Right atrium auricular region (tissue), 2 donors: ENCODE data around the gene LRRC28. TPM values are rescaled to one million over a fixed set of nuclear protein-coding genes. Genes with fewer than 3 reads are reported as not detected.

ENCODE experiments used
- DNase-seq: peaks from one replicate; pipeline ENCODE4 v3.0.0-alpha.2; 2019; ENCODE audit warnings: low spot score
- H3K27ac ChIP-seq, 2 donors: fragments of 200-600 bp; sonication (generic); 1 replicate in 1 of 2; 2 replicates in 1 of 2; pipeline ENCODE4 v1.5.1; 2016 to 2019
- H3K27me3 ChIP-seq, 2 donors: fragments of 200-600 bp; sonication (generic); one replicate each; pipeline versions ENCODE4 v1.5.1 to v1.6.0; 2017 to 2019
- H3K36me3 ChIP-seq: fragments of 200-600 bp; sonication (generic); one replicate; pipeline ENCODE4 v1.5.1; 2016
- H3K4me1 ChIP-seq, 2 donors: fragments of 200-600 bp; sonication (generic); one replicate each; pipeline versions ENCODE4 v1.5.1 to v1.6.0; 2017 to 2019
- H3K4me3 ChIP-seq, 2 donors: fragments of 200-600 bp; sonication (generic); 1 replicate in 1 of 2; 2 replicates in 1 of 2; pipeline ENCODE4 v1.5.1; 2017 to 2019; ENCODE audit warnings: mild to moderate bottlenecking in 1 of 2, moderate library complexity in 1 of 2
- H3K9me3 ChIP-seq, 2 donors: fragments of 200-600 bp; sonication (generic); one replicate each; pipeline ENCODE4 v1.5.1; 2019
- total RNA-seq, 2 donors: library from RNA; depleted of rRNA; stranded (reverse); fragments of >200 nt; gene quantifications; one replicate each; pipeline ENCODE4 v1.1.0, GENCODE V29; 2016
- TF ChIP-seq, protein P1 (sequence below), 2 donors: fragments of 200-600 bp; sonication (generic); IDR thresholded peaks; one replicate each; pipeline ENCODE4 v1.5.1; 2019; ENCODE audit warnings: antibody characterized with exemption in 2 of 2

Gene LRRC28
- total RNA-seq, 2 donors from 2014 or later: 29.8 to 34.5 TPM

DNA sequence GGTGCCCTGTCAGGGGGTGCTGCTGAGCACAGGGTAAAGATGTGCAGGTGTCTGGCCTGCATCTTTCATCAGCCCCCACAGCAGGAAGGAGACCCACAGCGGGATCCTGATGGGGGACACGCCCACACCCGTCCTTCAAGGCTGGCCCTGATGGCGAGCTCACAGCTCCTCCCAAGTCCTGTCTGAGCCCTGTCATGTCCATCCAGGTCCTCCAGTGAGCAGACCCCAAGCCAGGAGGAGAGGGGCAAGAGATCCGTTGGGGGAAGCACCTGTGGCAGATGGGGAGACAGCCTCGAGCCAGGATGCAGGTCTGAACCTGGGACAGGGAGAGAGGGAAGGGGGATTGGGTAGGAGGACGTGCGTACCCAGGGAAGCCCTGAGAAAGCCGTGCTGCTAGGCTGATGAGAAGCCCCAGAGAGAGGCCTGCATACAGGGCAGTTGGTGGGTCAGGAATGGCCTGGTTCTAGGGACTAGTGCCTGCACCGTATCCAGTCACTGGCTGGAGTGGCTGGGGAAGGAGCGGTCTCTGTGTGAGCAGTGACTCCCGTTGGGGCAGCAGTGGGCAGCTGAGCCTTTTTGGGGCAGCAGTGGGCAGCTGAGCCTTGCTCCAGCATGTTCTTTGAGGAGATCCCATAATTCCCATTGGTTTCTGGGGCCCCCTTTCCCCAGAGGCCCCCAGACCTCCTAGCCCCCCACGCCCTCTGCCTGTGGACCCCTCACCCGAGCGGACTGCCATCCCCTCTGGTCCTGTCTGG is 181.2 kb downstream of the LRRC28 start:
- H3K4me3 ChIP-seq: no peak overlapping the region
- no peaks in the 10 kb centered on the region for H3K9me3 ChIP-seq
- DNase-seq: no peak
- H3K27ac ChIP-seq: peak overlapping the region; percentile 18 to 62
- peaks cover 0 to 59% of the 10 kb centered on the region in 2 donors for H3K4me1 ChIP-seq
- H3K27me3 ChIP-seq: no peaks in the 10 kb centered on the region
- no peaks in the 10 kb centered on the region for H3K36me3 ChIP-seq
- TF ChIP-seq, protein P1, sequence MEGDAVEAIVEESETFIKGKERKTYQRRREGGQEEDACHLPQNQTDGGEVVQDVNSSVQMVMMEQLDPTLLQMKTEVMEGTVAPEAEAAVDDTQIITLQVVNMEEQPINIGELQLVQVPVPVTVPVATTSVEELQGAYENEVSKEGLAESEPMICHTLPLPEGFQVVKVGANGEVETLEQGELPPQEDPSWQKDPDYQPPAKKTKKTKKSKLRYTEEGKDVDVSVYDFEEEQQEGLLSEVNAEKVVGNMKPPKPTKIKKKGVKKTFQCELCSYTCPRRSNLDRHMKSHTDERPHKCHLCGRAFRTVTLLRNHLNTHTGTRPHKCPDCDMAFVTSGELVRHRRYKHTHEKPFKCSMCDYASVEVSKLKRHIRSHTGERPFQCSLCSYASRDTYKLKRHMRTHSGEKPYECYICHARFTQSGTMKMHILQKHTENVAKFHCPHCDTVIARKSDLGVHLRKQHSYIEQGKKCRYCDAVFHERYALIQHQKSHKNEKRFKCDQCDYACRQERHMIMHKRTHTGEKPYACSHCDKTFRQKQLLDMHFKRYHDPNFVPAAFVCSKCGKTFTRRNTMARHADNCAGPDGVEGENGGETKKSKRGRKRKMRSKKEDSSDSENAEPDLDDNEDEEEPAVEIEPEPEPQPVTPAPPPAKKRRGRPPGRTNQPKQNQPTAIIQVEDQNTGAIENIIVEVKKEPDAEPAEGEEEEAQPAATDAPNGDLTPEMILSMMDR (IDR thresholded peaks at IDR 0.05): no peak

DNA sequence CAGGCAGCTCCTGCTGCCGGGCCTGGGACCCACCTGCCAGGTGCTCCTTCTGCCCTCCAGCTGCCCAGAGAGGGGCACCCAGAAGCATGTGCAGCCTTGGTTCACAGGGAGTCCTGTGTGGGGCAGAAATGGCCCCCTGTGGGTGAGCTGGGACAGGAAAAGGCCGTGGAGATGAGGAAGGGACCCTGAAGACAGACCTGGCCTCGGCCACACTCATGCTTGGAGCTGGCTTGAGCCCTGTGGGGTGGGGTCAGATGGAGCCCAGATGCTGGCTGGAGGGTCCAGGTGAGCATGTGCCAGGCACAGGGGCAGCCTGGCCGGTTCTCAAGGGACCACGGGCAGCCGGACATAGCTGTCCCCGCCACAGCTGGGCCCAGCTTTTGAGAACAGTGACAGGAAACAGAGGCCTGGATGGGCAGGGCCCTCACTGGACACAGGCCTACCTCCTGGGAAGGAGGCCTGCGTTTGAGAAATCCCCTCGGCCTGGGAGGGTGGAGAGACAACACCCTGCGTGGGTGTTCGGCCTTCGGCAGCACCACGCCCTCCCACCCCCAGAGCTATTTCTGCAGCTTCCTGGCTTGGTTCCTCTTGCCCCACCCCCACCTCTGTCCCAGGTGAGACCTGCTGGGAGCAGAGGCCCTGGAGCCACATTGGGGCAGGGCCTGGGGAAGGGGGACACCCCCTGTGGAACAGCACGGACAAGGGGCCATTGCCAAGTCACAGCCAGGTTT is 181.9 kb downstream of the LRRC28 start:
- H3K27me3 ChIP-seq: no peaks in the 10 kb centered on the region
- H3K9me3 ChIP-seq: no peaks in the 10 kb centered on the region
- H3K4me3 ChIP-seq: no peak overlapping the region
- TF ChIP-seq, protein P1 (IDR thresholded peaks at IDR 0.05): no peak
- H3K27ac ChIP-seq: peak overlapping the region; percentile 18 to 62
- no peaks in the 10 kb centered on the region for H3K36me3 ChIP-seq
- DNase-seq: no peak
- H3K4me1 ChIP-seq: peaks cover 0 to 67% of the 10 kb centered on the region in 2 donors

DNA sequence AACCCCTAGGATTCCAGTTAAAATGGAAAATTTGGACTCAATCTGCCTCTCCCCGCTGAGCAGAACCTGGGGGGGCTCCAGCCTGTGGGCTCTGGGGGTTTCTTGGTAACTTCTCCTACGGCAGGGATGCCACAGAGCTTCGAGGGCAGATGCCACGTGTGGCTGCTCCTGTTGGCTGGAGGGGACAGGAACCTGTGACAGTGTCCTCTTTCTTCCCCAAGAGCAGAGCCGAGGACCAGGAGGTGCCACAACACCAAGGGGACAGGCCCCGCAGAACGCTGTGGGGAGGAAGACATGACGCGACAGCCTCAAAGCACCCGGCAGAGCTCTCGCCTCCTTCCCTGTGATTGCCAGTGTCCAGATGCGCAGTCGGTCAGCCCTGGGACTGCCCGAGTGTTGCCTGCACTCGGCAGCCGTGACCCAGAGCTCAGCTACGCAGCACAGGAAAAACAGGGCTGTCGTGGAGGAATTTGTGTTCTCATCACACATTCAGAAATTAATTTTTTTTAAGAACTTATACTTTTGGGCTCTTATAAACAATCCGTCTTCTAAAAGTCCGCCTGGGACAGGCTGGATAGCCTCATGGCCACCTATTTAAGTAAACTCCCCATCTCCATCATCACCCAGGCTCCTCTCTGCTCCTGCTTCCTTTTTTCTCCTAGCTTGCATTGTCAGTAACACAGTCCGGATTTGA is 182.6 kb downstream of the LRRC28 start:
- peaks cover 0 to 74% of the 10 kb centered on the region in 2 donors for H3K4me1 ChIP-seq
- no peak for DNase-seq
- TF ChIP-seq, protein P1 (IDR thresholded peaks at IDR 0.05): no peak
- H3K27ac ChIP-seq: peak overlapping the region in 1 of 2 donors; percentile 19
- H3K36me3 ChIP-seq: no peaks in the 10 kb centered on the region
- H3K9me3 ChIP-seq: no peaks in the 10 kb centered on the region
- no peaks in the 10 kb centered on the region for H3K27me3 ChIP-seq
- H3K4me3 ChIP-seq: no peak overlapping the region

DNA sequence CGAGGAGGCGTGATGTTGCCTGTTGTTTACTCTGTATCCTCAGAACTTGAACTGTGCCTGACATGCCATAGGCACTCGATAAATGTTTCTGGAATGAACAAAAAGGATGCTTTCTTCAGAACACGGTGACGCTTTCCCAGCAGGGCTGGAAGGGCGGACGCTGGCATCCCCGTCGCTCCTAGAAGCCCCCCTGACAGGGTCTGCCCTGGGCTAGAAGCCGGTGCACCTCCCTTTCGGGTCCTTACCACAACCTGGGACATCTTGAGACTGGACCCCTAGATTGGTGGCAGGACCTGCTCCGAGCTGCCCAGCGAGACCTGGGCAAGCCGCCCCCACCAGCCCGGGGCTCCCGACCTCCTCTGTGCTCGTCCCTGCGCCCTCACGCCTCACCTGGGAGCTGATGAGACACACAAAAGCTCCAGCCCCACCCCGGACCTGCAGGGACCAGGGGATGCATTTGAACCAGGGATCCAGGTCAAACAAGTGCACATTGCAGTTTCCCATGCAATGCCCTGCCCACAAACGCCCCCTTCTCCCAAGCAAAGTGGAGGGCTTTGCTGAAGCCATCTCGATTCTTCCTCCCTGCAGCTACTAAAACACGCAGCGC is 183.3 kb downstream of the LRRC28 start:
- no peak overlapping the region for H3K4me3 ChIP-seq
- H3K27ac ChIP-seq: peak overlapping the region in 1 of 2 donors; percentile 53
- TF ChIP-seq, protein P1 (IDR thresholded peaks at IDR 0.05): no peak
- DNase-seq: no peak
- H3K9me3 ChIP-seq: no peaks in the 10 kb centered on the region
- no peaks in the 10 kb centered on the region for H3K27me3 ChIP-seq
- H3K36me3 ChIP-seq: no peaks in the 10 kb centered on the region
- peaks cover 0 to 75% of the 10 kb centered on the region in 2 donors for H3K4me1 ChIP-seq

DNA sequence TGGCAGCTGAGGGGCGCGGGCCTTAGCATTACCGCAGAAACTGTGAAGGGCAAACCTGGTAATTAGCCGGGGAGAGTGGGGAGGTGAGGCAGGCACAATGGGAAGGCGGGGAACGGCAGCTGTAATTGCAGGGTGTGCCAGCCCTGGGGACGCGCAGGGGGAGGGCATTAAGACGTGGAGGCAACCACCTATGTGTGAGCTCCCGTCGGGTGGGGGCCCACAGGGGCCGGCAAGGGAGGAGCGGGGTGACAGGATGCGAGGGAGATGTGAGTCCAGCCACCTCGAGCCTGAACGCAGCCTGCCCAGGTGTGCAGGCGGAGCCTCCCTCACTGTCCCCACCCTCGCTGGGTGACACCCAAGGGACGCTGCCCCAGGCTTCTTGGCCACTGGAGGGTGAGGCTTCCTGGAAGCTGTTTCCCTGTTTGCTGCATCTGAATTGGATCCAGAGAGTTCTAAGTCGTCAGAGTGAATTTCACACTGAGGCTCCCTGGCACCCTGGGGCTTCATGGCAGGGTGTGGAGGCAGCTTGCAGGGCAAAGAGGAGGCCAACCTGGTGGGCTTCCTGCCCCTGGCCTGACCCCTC is 183.9 kb downstream of the LRRC28 start:
- no peaks in the 10 kb centered on the region for H3K27me3 ChIP-seq
- H3K9me3 ChIP-seq: no peaks in the 10 kb centered on the region
- DNase-seq: peak; percentile 53
- TF ChIP-seq, protein P1 (IDR thresholded peaks at IDR 0.05): no peak
- no peak overlapping the region for H3K4me3 ChIP-seq
- no peaks in the 10 kb centered on the region for H3K36me3 ChIP-seq
- H3K27ac ChIP-seq: peak overlapping the region; percentile 26 to 53
- H3K4me1 ChIP-seq: peaks cover 0 to 74% of the 10 kb centered on the region in 2 donors
